K562 (cell line): ENCODE results near the gene CUL1. TPM values are rescaled to one million over a fixed set of nuclear protein-coding genes. Genes with fewer than 3 reads are reported as not detected.
A peak's percentile ranks its signal among the peaks of the same experiment; 100 is the strongest.

Experiments used
- EHMT2 ChIP-seq: fragments of 450-650 bp; IDR thresholded peaks from 2 replicates; pipeline ENCODE4 v1.6.1; 2018; ENCODE audit warnings: antibody characterized with exemption
- ERF ChIP-seq: fragments of 450-650 bp; formaldehyde crosslinking; IDR thresholded peaks from 2 replicates; pipeline ENCODE4 v1.4.0; 2020; ENCODE audit warnings: mild to moderate bottlenecking, mixed read lengths
- GATAD2A ChIP-seq: fragments of 450-650 bp; IDR thresholded peaks from 2 replicates; pipeline ENCODE4 v1.6.1; 2017
- HMBOX1 ChIP-seq: sonication (generic); IDR thresholded peaks from 2 replicates; pipeline ENCODE4 v1.6.1; 2016
- KLF10 ChIP-seq: fragments of 250-450 bp; sonication (Bioruptor Pico); IDR thresholded peaks from 2 replicates; pipeline ENCODE4 v1.6.1; 2021; ENCODE audit warnings: matching md5 sums
- MLX ChIP-seq, 2 experiments: fragments of 450-650 bp in 1 of 2; sonication (generic) in 1 of 2; formaldehyde crosslinking; conservative IDR thresholded peaks; 2 replicates each; pipeline versions ENCODE4 v1.4.0 to v1.8.1; 2020 to 2022; ENCODE audit warnings: mild to moderate bottlenecking in 1 of 2, missing genetic modification reagents in 1 of 2
- NEUROD1 ChIP-seq: fragments of 150-350 bp; IDR thresholded peaks from 2 replicates; pipeline ENCODE4 v1.6.1; 2014; ENCODE audit warnings: borderline replicate concordance, low read length, low read depth; ENCODE audit not compliant: partially characterized antibody
- PRMT5 ChIP-seq: sonication (generic); formaldehyde crosslinking; IDR thresholded peaks from 2 replicates; pipeline ENCODE4 v1.5.0; 2020; ENCODE audit warnings: missing genetic modification reagents
- SMAD2 ChIP-seq: fragments of 150-350 bp; IDR thresholded peaks from 2 replicates; pipeline ENCODE4 v1.6.1; 2014; ENCODE audit warnings: low read depth, mild to moderate bottlenecking, low read length
- SNRNP70 ChIP-seq: fragments of 200-400 bp; formaldehyde crosslinking; optimal IDR thresholded peaks from 2 replicates; pipeline ENCODE3; 2017; ENCODE audit warnings: low read depth, low read length
- SPI1 ChIP-seq: IDR thresholded peaks from 2 replicates; pipeline ENCODE4 v1.6.1; 2011; ENCODE audit warnings: low read depth, low read length, control low read depth, borderline replicate concordance
- SRSF9 ChIP-seq: fragments of 200-400 bp; formaldehyde crosslinking; IDR thresholded peaks from 2 replicates; pipeline ENCODE4 v1.6.1; 2017; ENCODE audit warnings: low read depth, low read length, borderline replicate concordance
- YY1 ChIP-seq, 3 experiments: IDR thresholded peaks; 2 replicates each; pipeline ENCODE4 v1.6.1; 2011; ENCODE audit warnings: low read length in 2 of 3, mild to moderate bottlenecking in 2 of 3, moderate library complexity in 2 of 3, borderline replicate concordance in 1 of 3, control low read depth in 1 of 3, low read depth in 1 of 3; ENCODE audit not compliant: insufficient read depth in 3 of 3, insufficient replicate concordance in 2 of 3, control insufficient read depth in 1 of 3, insufficient read length in 1 of 3; ENCODE audit errors: extremely low read depth in 1 of 3
- ZNF121 ChIP-seq: sonication (generic); formaldehyde crosslinking; conservative IDR thresholded peaks from 2 replicates; pipeline ENCODE4 v1.8.0; 2022; ENCODE audit warnings: missing genetic modification reagents
- ZNF785 ChIP-seq: fragments of 250-450 bp; sonication (Bioruptor Pico); IDR thresholded peaks from 2 replicates; pipeline ENCODE4 v1.4.0; 2020; ENCODE audit warnings: mild to moderate bottlenecking
- polyA plus RNA-seq, 8 experiments: library from polyadenylated mRNA; depleted of rRNA in 4 of 8; stranded (reverse) in 5 of 8; unstranded in 3 of 8; fragments of >200 nt; fragmentation: Nextera tagmentation in 2 of 8; fragmentation: Illumina TruSeq in 1 of 8; extraction: Ambion mirVana in 2 of 8; extraction: Trizol in 1 of 8; gene quantifications; 2 replicates each; pipeline versions ENCODE4 v1.2.1 to v1.2.3, GENCODE V29; 2011 to 2014; ENCODE audit warnings: inconsistent platforms in 1 of 8, missing spikeins in 1 of 8
- total RNA-seq, 7 experiments: library from RNA; depleted of rRNA in 6 of 7; stranded (reverse); fragments of >200 nt in 6 of 7; fragmentation: Illumina TruSeq in 2 of 7; extraction: Trizol in 2 of 7; gene quantifications; 2 replicates each; pipeline versions ENCODE4 v1.2.1 to v1.2.3, GENCODE V29; 2011 to 2021; ENCODE audit warnings: low replicate concordance in 1 of 7
- TF ChIP-seq, protein P1 (sequence below): fragments of 200-800 bp; sonication (Bioruptor generic); IDR thresholded peaks from 2 replicates; pipeline ENCODE4 v1.6.1; 2017; ENCODE audit warnings: missing genetic modification characterization, missing compliant biosample characterization
- TF ChIP-seq, protein P2 (sequence below): sonication (generic); formaldehyde crosslinking; IDR thresholded peaks from 2 replicates; pipeline ENCODE4 v1.8.0; 2022; ENCODE audit warnings: missing genetic modification reagents, mild to moderate bottlenecking, borderline replicate concordance

The CUL1 gene
- total and polyA plus RNA-seq, 9 of the 15 experiments (the other 6 are each of a cell fraction or from before 2014, with no cell fraction given), result 31.5 to 107 (median 96.5) TPM

- TF ChIP-seq KLF10 (CRISPR knock-in tag), result no peak
- no peak for TF ChIP-seq SPI1
- TF ChIP-seq, protein P1, sequence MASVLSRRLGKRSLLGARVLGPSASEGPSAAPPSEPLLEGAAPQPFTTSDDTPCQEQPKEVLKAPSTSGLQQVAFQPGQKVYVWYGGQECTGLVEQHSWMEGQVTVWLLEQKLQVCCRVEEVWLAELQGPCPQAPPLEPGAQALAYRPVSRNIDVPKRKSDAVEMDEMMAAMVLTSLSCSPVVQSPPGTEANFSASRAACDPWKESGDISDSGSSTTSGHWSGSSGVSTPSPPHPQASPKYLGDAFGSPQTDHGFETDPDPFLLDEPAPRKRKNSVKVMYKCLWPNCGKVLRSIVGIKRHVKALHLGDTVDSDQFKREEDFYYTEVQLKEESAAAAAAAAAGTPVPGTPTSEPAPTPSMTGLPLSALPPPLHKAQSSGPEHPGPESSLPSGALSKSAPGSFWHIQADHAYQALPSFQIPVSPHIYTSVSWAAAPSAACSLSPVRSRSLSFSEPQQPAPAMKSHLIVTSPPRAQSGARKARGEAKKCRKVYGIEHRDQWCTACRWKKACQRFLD (CRISPR knock-in tag), result peak; percentile 72
- TF ChIP-seq GATAD2A, result no peak
- no peak for TF ChIP-seq HMBOX1
- peak; percentile 38 for TF ChIP-seq NEUROD1
- TF ChIP-seq ZNF121 (CRISPR knock-in tag), result no peak
- TF ChIP-seq SNRNP70, result no peak
- TF ChIP-seq SRSF9, result no peak
- TF ChIP-seq YY1 (IDR thresholded peaks at IDR 0.05; ENCODE audit: borderline replicate concordance in 1 of 3, control insufficient read depth in 1 of 3, extremely low read depth in 1 of 3, insufficient read depth in 3 of 3, insufficient read length in 1 of 3, insufficient replicate concordance in 2 of 3, low read depth in 1 of 3, low read length in 2 of 3), result peak; percentile 30 to 91 (median 79)
- TF ChIP-seq ZNF785 (CRISPR knock-in tag), result no peak
- TF ChIP-seq, protein P2, sequence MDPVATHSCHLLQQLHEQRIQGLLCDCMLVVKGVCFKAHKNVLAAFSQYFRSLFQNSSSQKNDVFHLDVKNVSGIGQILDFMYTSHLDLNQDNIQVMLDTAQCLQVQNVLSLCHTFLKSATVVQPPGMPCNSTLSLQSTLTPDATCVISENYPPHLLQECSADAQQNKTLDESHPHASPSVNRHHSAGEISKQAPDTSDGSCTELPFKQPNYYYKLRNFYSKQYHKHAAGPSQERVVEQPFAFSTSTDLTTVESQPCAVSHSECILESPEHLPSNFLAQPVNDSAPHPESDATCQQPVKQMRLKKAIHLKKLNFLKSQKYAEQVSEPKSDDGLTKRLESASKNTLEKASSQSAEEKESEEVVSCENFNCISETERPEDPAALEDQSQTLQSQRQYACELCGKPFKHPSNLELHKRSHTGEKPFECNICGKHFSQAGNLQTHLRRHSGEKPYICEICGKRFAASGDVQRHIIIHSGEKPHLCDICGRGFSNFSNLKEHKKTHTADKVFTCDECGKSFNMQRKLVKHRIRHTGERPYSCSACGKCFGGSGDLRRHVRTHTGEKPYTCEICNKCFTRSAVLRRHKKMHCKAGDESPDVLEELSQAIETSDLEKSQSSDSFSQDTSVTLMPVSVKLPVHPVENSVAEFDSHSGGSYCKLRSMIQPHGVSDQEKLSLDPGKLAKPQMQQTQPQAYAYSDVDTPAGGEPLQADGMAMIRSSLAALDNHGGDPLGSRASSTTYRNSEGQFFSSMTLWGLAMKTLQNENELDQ, result no peak
- TF ChIP-seq PRMT5 (CRISPR knock-in tag), result no peak
- no peak for TF ChIP-seq MLX (CRISPR knock-in tag; conservative IDR thresholded peaks at IDR 0.05)
- TF ChIP-seq EHMT2, result no peak
- TF ChIP-seq SMAD2, result no peak
- peak; percentile 27; the same call in 1 of the 2 replicates for TF ChIP-seq ERF
Observed at GRCh38 chr7:148698397-148699023, at the start of gene CUL1 (continued).
